ENCODE data around the gene AP4S1.

GRCh38 chr14:31024577-31025366 lies 677 bp upstream of the AP4S1 start:
- TF ChIP-seq CTCF (IDR thresholded peaks at IDR 0.05) = no peak
- no peak for TF ChIP-seq POLR2A (IDR thresholded peaks at IDR 0.05)

Measured in stomach (tissue), 4 donors.